GM12891 (cell line): ENCODE results near the gene IGLL5.

Experiments used
- PAX5 ChIP-seq: IDR thresholded peaks from 2 replicates; pipeline ENCODE4 v1.6.1; 2011; ENCODE audit warnings: low read length, moderate library complexity, mild to moderate bottlenecking; ENCODE audit not compliant: insufficient read depth, severe bottlenecking
- POLR2A ChIP-seq: IDR thresholded peaks from 2 replicates; pipeline ENCODE4 v1.6.1; 2011; ENCODE audit warnings: low read depth, low read length, control low read depth
- POLR2AphosphoS5 ChIP-seq: IDR thresholded peaks from 2 replicates; pipeline ENCODE4 v1.6.1; 2011; ENCODE audit warnings: low read depth, low read length, control low read depth
- TAF1 ChIP-seq: IDR thresholded peaks from 2 replicates; pipeline ENCODE4 v1.6.1; 2011; ENCODE audit warnings: low read depth, low read length, control low read depth

DNA sequence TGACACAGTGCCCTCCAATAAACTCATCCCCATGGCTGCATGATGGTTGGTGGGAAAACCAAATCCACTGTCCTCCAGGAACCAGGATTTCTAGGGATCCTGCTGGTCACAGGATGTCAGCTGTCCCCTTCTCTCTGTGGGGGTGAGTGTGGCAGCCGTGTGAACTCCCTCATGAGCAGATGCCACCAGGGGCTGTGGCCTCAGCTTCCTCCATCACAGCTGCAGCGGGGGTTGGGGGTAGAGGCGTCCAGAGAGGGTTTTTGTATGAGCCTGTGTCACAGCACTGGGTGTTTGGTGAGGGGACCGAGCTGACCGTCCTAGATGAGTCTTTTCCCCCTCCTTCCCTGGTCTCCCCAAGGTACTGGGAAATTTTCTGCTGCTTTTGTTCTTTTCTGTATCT is 26.4 kb downstream of the IGLL5 start:
- no peak for TF ChIP-seq POLR2A
- no peak for TF ChIP-seq TAF1
- no peak for TF ChIP-seq POLR2AphosphoS5
- TF ChIP-seq PAX5: no peak
